Activated T-helper 1 cell treated with Interleukin-2 at 50 U/mL for 16 hours (primary cell): ENCODE measurements around the gene CHST10.
"Not testable (repeated sequence)": the region's sequence is repeated elsewhere in the genome, so short reads cannot be mapped to it uniquely, and the experiment has no call there.

ENCODE experiments used
- DNase-seq: peaks from one replicate; pipeline ENCODE4 v3.0.0-alpha.2; 2020; ENCODE audit warnings: low read depth

Gene CHST10

GRCh38 chr2:100393362-100393761 lies 24.1 kb downstream of the CHST10 start:
- no peak for DNase-seq

- no peak for DNase-seq
These were observed 24.8 kb downstream of the CHST10 start for GRCh38 chr2:100392715-100393114.

- no peak for DNase-seq
These were observed 25.5 kb downstream of the CHST10 start for GRCh38 chr2:100391735-100392515.

- DNase-seq: no peak
These were observed 27.2 kb downstream of the CHST10 start for GRCh38 chr2:100390001-100390940.

GRCh38 chr2:100388703-100389102 lies 28.8 kb downstream of the CHST10 start:
- DNase-seq: no peak

GRCh38 chr2:100383954-100384353 lies 33.5 kb downstream of the CHST10 start:
- no peak for DNase-seq

GRCh38 chr2:100383306-100383705 lies 34.2 kb downstream of the CHST10 start:
- DNase-seq: no peak

- DNase-seq: peak; percentile 42
These were observed 36.2 kb downstream of the CHST10 start for GRCh38 chr2:100381240-100381639.

- no peak for DNase-seq
These were observed 36.8 kb downstream of the CHST10 start for GRCh38 chr2:100380681-100381080.

GRCh38 chr2:100376836-100377235 lies 40.6 kb downstream of the CHST10 start:
- no peak for DNase-seq

- no peak for DNase-seq
These were observed 50.3 kb downstream of the CHST10 start for GRCh38 chr2:100367163-100367562.

- DNase-seq: no peak
These were observed 52.0 kb downstream of the CHST10 start for GRCh38 chr2:100365434-100365833.

- not testable (repeated sequence) for DNase-seq
These were observed 55.2 kb downstream of the CHST10 start for GRCh38 chr2:100362269-100362668.

GRCh38 chr2:100359576-100359975 lies 57.9 kb downstream of the CHST10 start:
- no peak for DNase-seq

- DNase-seq: no peak
These were observed 58.9 kb downstream of the CHST10 start for GRCh38 chr2:100358554-100358953.

- no peak for DNase-seq
These were observed 64.9 kb downstream of the CHST10 start for GRCh38 chr2:100352521-100352920.

GRCh38 chr2:100350661-100351185 lies 66.7 kb downstream of the CHST10 start:
- no peak for DNase-seq

- not testable (repeated sequence) for DNase-seq
These were observed 72.3 kb downstream of the CHST10 start for GRCh38 chr2:100345144-100345543.

- no peak for DNase-seq
These were observed 73.0 kb downstream of the CHST10 start for GRCh38 chr2:100344433-100344832.

- not testable (repeated sequence) for DNase-seq
These were observed 75.0 kb downstream of the CHST10 start for GRCh38 chr2:100342466-100342865.
